ENCODE results near the gene BACE1. TPM values are rescaled to one million over a fixed set of nuclear protein-coding genes. Genes with fewer than 3 reads are reported as not detected.
A peak's percentile ranks its signal among the peaks of the same experiment; 100 is the strongest.
"Not testable (repeated sequence)": the region's sequence is repeated elsewhere in the genome, so short reads cannot be mapped to it uniquely, and the experiment has no call there.

Gene BACE1
- total RNA-seq, 1 donor from 2014 or later: 9.4 TPM

DNA sequence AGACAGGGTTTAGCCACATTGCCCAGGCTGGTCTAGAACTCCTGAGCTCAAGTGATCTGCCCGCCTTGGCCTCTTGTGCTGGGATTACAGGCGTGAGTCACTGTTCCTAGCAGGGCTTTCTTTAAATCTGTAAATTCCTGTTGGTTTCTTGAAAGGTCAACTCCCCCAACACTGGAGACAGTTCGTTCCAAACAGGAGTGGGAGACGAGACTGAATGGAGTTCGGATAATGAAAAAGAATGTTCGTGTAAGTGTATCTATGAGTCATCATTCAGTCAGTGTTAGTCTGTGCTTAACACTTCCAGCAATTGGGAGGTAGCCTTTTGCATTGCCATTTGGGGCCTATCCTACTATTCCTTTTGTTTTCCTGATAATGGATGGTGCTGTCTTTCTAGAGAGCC is 34.9 kb downstream of the BACE1 start:
- Histone ChIP-seq H3K9ac (ENCODE audit: low read depth in 1 of 3, low read length in 3 of 3) (no peak overlapping the region), H3K4me3 (ENCODE audit: low read length in 3 of 3) (no peak overlapping the region), H3K27ac (ENCODE audit: low read depth, low read length) (peak overlapping the region; percentile 36), H3K4me1 (ENCODE audit: control insufficient read depth in 3 of 3, insufficient read depth in 3 of 3, low read length in 3 of 3) (no peaks in the 10 kb centered on the region), H3K36me3 (ENCODE audit: control insufficient read depth in 3 of 3, insufficient read depth in 3 of 3, low read length in 3 of 3) (peaks cover 22 to 61% (median 59%) of the 10 kb centered on the region in 3 donors), H3K27me3 (ENCODE audit: control insufficient read depth in 3 of 3, insufficient read depth in 3 of 3, low read length in 3 of 3) (no peaks in the 10 kb centered on the region), H3K9me3 (ENCODE audit: control insufficient read depth in 3 of 3, low read length in 3 of 3) (no peaks in the 10 kb centered on the region)

- no peaks in the 10 kb centered on the region for H3K4me1 ChIP-seq (ENCODE audit: control insufficient read depth in 3 of 3, insufficient read depth in 3 of 3, low read length in 3 of 3)
- no peak overlapping the region for H3K4me3 ChIP-seq (ENCODE audit: low read length in 3 of 3)
- no peak overlapping the region for H3K9ac ChIP-seq (ENCODE audit: low read depth in 1 of 3, low read length in 3 of 3)
- peaks cover 21 to 55% (median 46%) of the 10 kb centered on the region in 3 donors for H3K36me3 ChIP-seq (ENCODE audit: control insufficient read depth in 3 of 3, insufficient read depth in 3 of 3, low read length in 3 of 3)
- no peaks in the 10 kb centered on the region for H3K27me3 ChIP-seq (ENCODE audit: control insufficient read depth in 3 of 3, insufficient read depth in 3 of 3, low read length in 3 of 3)
- no peaks in the 10 kb centered on the region for H3K9me3 ChIP-seq (ENCODE audit: control insufficient read depth in 3 of 3, low read length in 3 of 3)
- H3K27ac ChIP-seq (ENCODE audit: low read depth, low read length): no peak overlapping the region
These were observed 36.2 kb downstream of the BACE1 start for GRCh38 chr11:117279711-117280376.

DNA sequence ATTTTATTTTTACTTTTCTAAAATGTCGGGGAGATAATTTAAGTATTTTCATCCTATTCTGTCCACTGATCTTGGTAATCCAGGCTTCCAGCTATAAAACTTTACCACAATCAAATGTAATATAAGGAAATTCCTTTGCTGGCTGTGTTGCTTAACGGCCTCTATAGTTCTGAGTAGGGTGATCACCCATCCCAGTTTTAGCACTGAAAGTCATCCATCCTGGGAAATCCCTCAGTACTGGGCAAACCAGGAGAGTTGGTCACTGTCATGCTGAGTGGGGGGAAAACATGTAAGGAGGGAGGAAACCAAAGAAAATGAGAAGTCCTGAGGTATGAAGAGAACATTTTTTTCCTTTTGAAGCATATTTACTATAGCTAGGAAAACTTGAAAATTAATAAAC is 37.7 kb downstream of the BACE1 start:
- no peaks in the 10 kb centered on the region for H3K27me3 ChIP-seq (ENCODE audit: control insufficient read depth in 3 of 3, insufficient read depth in 3 of 3, low read length in 3 of 3)
- H3K4me3 ChIP-seq (ENCODE audit: low read length in 3 of 3): no peak overlapping the region
- no peaks in the 10 kb centered on the region for H3K4me1 ChIP-seq (ENCODE audit: control insufficient read depth in 3 of 3, insufficient read depth in 3 of 3, low read length in 3 of 3)
- no peak overlapping the region for H3K27ac ChIP-seq (ENCODE audit: low read depth, low read length)
- H3K9me3 ChIP-seq (ENCODE audit: control insufficient read depth in 3 of 3, low read length in 3 of 3): no peaks in the 10 kb centered on the region
- peaks cover 16 to 42% (median 33%) of the 10 kb centered on the region in 3 donors for H3K36me3 ChIP-seq (ENCODE audit: control insufficient read depth in 3 of 3, insufficient read depth in 3 of 3, low read length in 3 of 3)
- H3K9ac ChIP-seq (ENCODE audit: low read depth in 1 of 3, low read length in 3 of 3): no peak overlapping the region

- no peaks in the 10 kb centered on the region for H3K27me3 ChIP-seq (ENCODE audit: control insufficient read depth in 3 of 3, insufficient read depth in 3 of 3, low read length in 3 of 3)
- no peaks in the 10 kb centered on the region for H3K9me3 ChIP-seq (ENCODE audit: control insufficient read depth in 3 of 3, low read length in 3 of 3)
- H3K4me1 ChIP-seq (ENCODE audit: control insufficient read depth in 3 of 3, insufficient read depth in 3 of 3, low read length in 3 of 3): no peaks in the 10 kb centered on the region
- peaks cover 0 to 7% (median 3%) of the 10 kb centered on the region in 3 donors for H3K36me3 ChIP-seq (ENCODE audit: control insufficient read depth in 3 of 3, insufficient read depth in 3 of 3, low read length in 3 of 3)
- H3K4me3 ChIP-seq (ENCODE audit: low read length in 3 of 3): no peak overlapping the region
- no peak overlapping the region for H3K9ac ChIP-seq (ENCODE audit: low read depth in 1 of 3, low read length in 3 of 3)
- no peak overlapping the region for H3K27ac ChIP-seq (ENCODE audit: low read depth, low read length)
These were observed 42.3 kb downstream of the BACE1 start for GRCh38 chr11:117273550-117274289.

DNA sequence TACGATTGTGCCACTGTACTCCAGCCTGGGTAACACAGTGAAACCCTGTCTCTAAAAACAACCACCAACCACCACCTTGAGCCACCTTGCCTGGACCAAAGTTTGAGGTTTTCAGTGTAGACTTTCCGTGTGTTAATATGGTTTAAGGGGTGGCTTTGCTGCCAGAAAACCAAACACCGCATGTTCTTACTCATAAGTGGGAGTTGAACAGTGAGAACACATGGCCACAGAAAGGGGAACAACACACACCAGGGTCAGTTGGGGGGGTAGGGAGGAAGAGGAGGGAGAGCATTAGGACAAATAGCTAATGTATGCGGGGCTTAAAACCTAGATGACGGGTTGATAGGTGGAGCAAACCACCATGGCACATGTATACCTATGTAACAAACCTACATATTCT is 43.9 kb downstream of the BACE1 start:
- not testable (repeated sequence) for H3K9ac ChIP-seq (ENCODE audit: low read depth in 1 of 3, low read length in 3 of 3); H3K36me3 ChIP-seq (ENCODE audit: control insufficient read depth in 3 of 3, insufficient read depth in 3 of 3, low read length in 3 of 3); H3K4me3 ChIP-seq (ENCODE audit: low read length in 3 of 3); H3K4me1 ChIP-seq (ENCODE audit: control insufficient read depth in 3 of 3, insufficient read depth in 3 of 3, low read length in 3 of 3); H3K9me3 ChIP-seq (ENCODE audit: control insufficient read depth in 3 of 3, low read length in 3 of 3); H3K27me3 ChIP-seq (ENCODE audit: control insufficient read depth in 3 of 3, insufficient read depth in 3 of 3, low read length in 3 of 3); H3K27ac ChIP-seq (ENCODE audit: low read depth, low read length)

DNA sequence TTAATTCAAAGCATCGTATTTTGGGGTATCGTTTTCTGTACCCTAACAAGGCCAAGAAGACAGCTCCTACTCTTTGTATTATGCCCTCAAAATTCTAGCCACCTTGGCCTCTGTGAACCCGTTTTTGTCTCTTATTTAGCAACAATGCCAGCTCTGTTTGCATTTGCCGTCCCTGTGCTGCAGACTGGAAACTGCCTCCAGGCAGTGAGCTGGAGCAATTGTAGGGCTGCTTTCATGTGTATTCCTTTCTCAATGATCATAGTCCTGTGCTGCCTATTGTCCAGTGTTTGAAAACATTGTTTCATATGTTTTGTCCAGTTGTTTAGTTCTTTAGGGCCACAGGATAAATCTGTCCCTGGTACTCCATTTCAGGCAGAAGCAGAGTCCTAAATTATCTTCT is 44.8 kb downstream of the BACE1 start:
- H3K27ac ChIP-seq (ENCODE audit: low read depth, low read length): no peak overlapping the region
- peaks cover 0 to 9% (median 3%) of the 10 kb centered on the region in 3 donors for H3K36me3 ChIP-seq (ENCODE audit: control insufficient read depth in 3 of 3, insufficient read depth in 3 of 3, low read length in 3 of 3)
- no peaks in the 10 kb centered on the region for H3K9me3 ChIP-seq (ENCODE audit: control insufficient read depth in 3 of 3, low read length in 3 of 3)
- no peaks in the 10 kb centered on the region for H3K4me1 ChIP-seq (ENCODE audit: control insufficient read depth in 3 of 3, insufficient read depth in 3 of 3, low read length in 3 of 3)
- H3K4me3 ChIP-seq (ENCODE audit: low read length in 3 of 3): no peak overlapping the region
- H3K27me3 ChIP-seq (ENCODE audit: control insufficient read depth in 3 of 3, insufficient read depth in 3 of 3, low read length in 3 of 3): no peaks in the 10 kb centered on the region
- H3K9ac ChIP-seq (ENCODE audit: low read depth in 1 of 3, low read length in 3 of 3): no peak overlapping the region

- no peaks in the 10 kb centered on the region for H3K9me3 ChIP-seq (ENCODE audit: control insufficient read depth in 3 of 3, low read length in 3 of 3)
- H3K9ac ChIP-seq (ENCODE audit: low read depth in 1 of 3, low read length in 3 of 3): no peak overlapping the region
- peaks cover 0 to 2% (median 0%) of the 10 kb centered on the region in 3 donors for H3K36me3 ChIP-seq (ENCODE audit: control insufficient read depth in 3 of 3, insufficient read depth in 3 of 3, low read length in 3 of 3)
These were observed 46.2 kb downstream of the BACE1 start for GRCh38 chr11:117269856-117270255.

GRCh38 chr11:117265745-117266144 is 50.3 kb downstream of the BACE1 start:
- no peak overlapping the region for H3K27ac ChIP-seq (ENCODE audit: low read depth, low read length)
- H3K9me3 ChIP-seq (ENCODE audit: control insufficient read depth in 3 of 3, low read length in 3 of 3): no peaks in the 10 kb centered on the region
- no peak overlapping the region for H3K4me3 ChIP-seq (ENCODE audit: low read length in 3 of 3)
- H3K4me1 ChIP-seq (ENCODE audit: control insufficient read depth in 3 of 3, insufficient read depth in 3 of 3, low read length in 3 of 3): no peaks in the 10 kb centered on the region
- peaks cover 0 to 12% (median 7%) of the 10 kb centered on the region in 3 donors for H3K36me3 ChIP-seq (ENCODE audit: control insufficient read depth in 3 of 3, insufficient read depth in 3 of 3, low read length in 3 of 3)
- H3K9ac ChIP-seq (ENCODE audit: low read depth in 1 of 3, low read length in 3 of 3): no peak overlapping the region
- no peaks in the 10 kb centered on the region for H3K27me3 ChIP-seq (ENCODE audit: control insufficient read depth in 3 of 3, insufficient read depth in 3 of 3, low read length in 3 of 3)

More at GRCh38 chr11:117269856-117270255, 46.2 kb downstream of the BACE1 start:
- Histone ChIP-seq H3K4me3 (ENCODE audit: low read length in 3 of 3) (no peak overlapping the region), H3K27ac (ENCODE audit: low read depth, low read length) (no peak overlapping the region), H3K4me1 (ENCODE audit: control insufficient read depth in 3 of 3, insufficient read depth in 3 of 3, low read length in 3 of 3) (no peaks in the 10 kb centered on the region), H3K27me3 (ENCODE audit: control insufficient read depth in 3 of 3, insufficient read depth in 3 of 3, low read length in 3 of 3) (no peaks in the 10 kb centered on the region)

GRCh38 chr11:117264624-117265323 is 51.3 kb downstream of the BACE1 start:
- H3K4me1 ChIP-seq (ENCODE audit: control insufficient read depth in 3 of 3, insufficient read depth in 3 of 3, low read length in 3 of 3); H3K27ac ChIP-seq (ENCODE audit: low read depth, low read length); H3K4me3 ChIP-seq (ENCODE audit: low read length in 3 of 3); H3K9me3 ChIP-seq (ENCODE audit: control insufficient read depth in 3 of 3, low read length in 3 of 3); H3K9ac ChIP-seq (ENCODE audit: low read depth in 1 of 3, low read length in 3 of 3); H3K27me3 ChIP-seq (ENCODE audit: control insufficient read depth in 3 of 3, insufficient read depth in 3 of 3, low read length in 3 of 3): not testable (repeated sequence)
- H3K36me3 ChIP-seq (ENCODE audit: control insufficient read depth in 3 of 3, insufficient read depth in 3 of 3, low read length in 3 of 3): peaks cover 0 to 16% (median 9%) of the 10 kb centered on the region in 3 donors

GRCh38 chr11:117259417-117259816 is 56.6 kb downstream of the BACE1 start:
- no peaks in the 10 kb centered on the region for H3K9me3 ChIP-seq (ENCODE audit: control insufficient read depth in 3 of 3, low read length in 3 of 3)
- no peak overlapping the region for H3K27ac ChIP-seq (ENCODE audit: low read depth, low read length)
- no peaks in the 10 kb centered on the region for H3K4me1 ChIP-seq (ENCODE audit: control insufficient read depth in 3 of 3, insufficient read depth in 3 of 3, low read length in 3 of 3)
- no peak overlapping the region for H3K4me3 ChIP-seq (ENCODE audit: low read length in 3 of 3)
- peaks cover 0 to 23% (median 19%) of the 10 kb centered on the region in 3 donors for H3K36me3 ChIP-seq (ENCODE audit: control insufficient read depth in 3 of 3, insufficient read depth in 3 of 3, low read length in 3 of 3)
- no peaks in the 10 kb centered on the region for H3K27me3 ChIP-seq (ENCODE audit: control insufficient read depth in 3 of 3, insufficient read depth in 3 of 3, low read length in 3 of 3)
- H3K9ac ChIP-seq (ENCODE audit: low read depth in 1 of 3, low read length in 3 of 3): no peak overlapping the region
